ENCODE results near the gene ANXA11.

GRCh38 chr10:80140251-80140650 lies 65.1 kb downstream of the ANXA11 start:
- TF ChIP-seq CTCF (IDR thresholded peaks at IDR 0.05) = no peak
- TF ChIP-seq POLR2A (IDR thresholded peaks at IDR 0.05) = no peak

Data from prostate gland (tissue), 2 donors.